ENCODE data around the gene DUSP7. TPM values are rescaled to one million over a fixed set of nuclear protein-coding genes. Genes with fewer than 3 reads are reported as not detected.

Gene DUSP7
- total RNA-seq, result 25.2 TPM
- long read RNA-seq, partial matches to known transcripts, result 4 of 19 reads
- long read RNA-seq, other reads (novel, unspliced or antisense), result 12 of 19 reads

GRCh38 chr3:52056521-52056967 is at the start of gene DUSP7:
Gene DUSP7, minus strand, starts transcription at chr3:52056571. Its CDS starts 205 bp downstream, at chr3:52056366.
- intact Hi-C loops (cut with micrococcal nuclease), result loop anchor here (10.0 kb wide), 1 partner anchor 52 kb away; no protein-coding TSS in a partner anchor
- DNase-seq, result peak; percentile 90
- ATAC-seq, result peak; percentile 67

- ATAC-seq (no peak), DNase-seq (no peak)
- intact Hi-C loops (cut with micrococcal nuclease), result no loop called here
Observed at GRCh38 chr3:52104684-52105640, 48.6 kb upstream of the DUSP7 start.

GRCh38 chr3:52102934-52103333 is 46.6 kb upstream of the DUSP7 start:
- intact Hi-C loops (cut with micrococcal nuclease), result no loop called here
- no peak for ATAC-seq
- no peak for DNase-seq

GRCh38 chr3:52099001-52099401 is 42.6 kb upstream of the DUSP7 start:
- ATAC-seq (peak; percentile 78), DNase-seq (no peak)

GRCh38 chr3:52097851-52098507 is 41.6 kb upstream of the DUSP7 start:
- no peak for ATAC-seq
- intact Hi-C loops (cut with micrococcal nuclease), result no loop called here
- no peak for DNase-seq

More at GRCh38 chr3:52099001-52099401, 42.6 kb upstream of the DUSP7 start:
- intact Hi-C loops (cut with micrococcal nuclease), result no loop called here

GRCh38 chr3:52095990-52096775 is 39.8 kb upstream of the DUSP7 start:
- intact Hi-C loops (cut with micrococcal nuclease), result no loop called here
- no peak for DNase-seq
- no peak for ATAC-seq

GRCh38 chr3:52094571-52095485 is 38.5 kb upstream of the DUSP7 start:
- ATAC-seq, result no peak
- intact Hi-C loops (cut with micrococcal nuclease), result no loop called here
- DNase-seq, result no peak

GRCh38 chr3:52093756-52094545 is 37.6 kb upstream of the DUSP7 start:
- DNase-seq, result no peak
- intact Hi-C loops (cut with micrococcal nuclease), result no loop called here

GRCh38 chr3:52092891-52093290 is 36.5 kb upstream of the DUSP7 start:
- intact Hi-C loops (cut with micrococcal nuclease), result no loop called here
- DNase-seq (no peak), ATAC-seq (no peak)

More at GRCh38 chr3:52093756-52094545, 37.6 kb upstream of the DUSP7 start:
- no peak for ATAC-seq

- intact Hi-C loops (cut with micrococcal nuclease), result no loop called here
- DNase-seq, result no peak
- no peak for ATAC-seq
Observed at GRCh38 chr3:52092271-52092660, 35.9 kb upstream of the DUSP7 start.

GRCh38 chr3:52091586-52092270 is 35.4 kb upstream of the DUSP7 start:
- DNase-seq, result no peak

GRCh38 chr3:52090933-52091468 is 34.6 kb upstream of the DUSP7 start:
- ATAC-seq, result no peak
- DNase-seq, result no peak
- intact Hi-C loops (cut with micrococcal nuclease), result no loop called here

More at GRCh38 chr3:52091586-52092270, 35.4 kb upstream of the DUSP7 start:
- peak; percentile 34 for ATAC-seq
- intact Hi-C loops (cut with micrococcal nuclease), result no loop called here

GRCh38 chr3:52090131-52090932 is 34.0 kb upstream of the DUSP7 start:
- peak; percentile 34 for ATAC-seq
- intact Hi-C loops (cut with micrococcal nuclease), result no loop called here
- DNase-seq, result peak; percentile 37

GRCh38 chr3:52089691-52090090 is 33.3 kb upstream of the DUSP7 start:
- ATAC-seq, result no peak
- intact Hi-C loops (cut with micrococcal nuclease), result no loop called here
- DNase-seq, result peak; percentile 7

GRCh38 chr3:52088445-52089367 is 32.3 kb upstream of the DUSP7 start:
- intact Hi-C loops (cut with micrococcal nuclease), result no loop called here
- ATAC-seq (no peak), DNase-seq (peak; percentile 37)

Data from left ventricle myocardium superior (tissue), 1 donor.